Mesendoderm (in vitro differentiated cells): ENCODE results near the gene AKIRIN1.
"Not testable (repeated sequence)": the region's sequence is repeated elsewhere in the genome, so short reads cannot be mapped to it uniquely, and the experiment has no call there.

Source experiments
- DNase-seq: peaks from one replicate; pipeline ENCODE4 v3.0.0; 2013
- H2AK5ac ChIP-seq: 2 replicates; pipeline ENCODE4 v1.6.1; 2013; ENCODE audit warnings: low read length, inconsistent platforms
- H2BK120ac ChIP-seq: 2 replicates; pipeline ENCODE4 v1.6.1; 2013; ENCODE audit warnings: low read depth, mild to moderate bottlenecking, low read length, moderate library complexity, mixed read lengths
- H2BK15ac ChIP-seq: replicated peaks from 2 replicates; pipeline ENCODE4 v1.6.1; 2013; ENCODE audit warnings: low read depth, mild to moderate bottlenecking, moderate library complexity
- H2BK5ac ChIP-seq: 2 replicates; pipeline ENCODE4 v1.6.1; 2013; ENCODE audit warnings: low read length, inconsistent platforms
- H3K18ac ChIP-seq: 2 replicates; pipeline ENCODE4 v1.6.1; 2013; ENCODE audit warnings: mild to moderate bottlenecking, low read length, mixed read lengths
- H3K23ac ChIP-seq: one replicate; pipeline ENCODE4 v1.6.1; 2013; ENCODE audit warnings: low read length
- H3K27ac ChIP-seq: 2 replicates; pipeline ENCODE4 v1.5.1; 2013; ENCODE audit warnings: low read depth, mild to moderate bottlenecking, inconsistent platforms, low read length, moderate library complexity
- H3K27me3 ChIP-seq: 2 replicates; pipeline ENCODE4 v1.6.1; 2013; ENCODE audit warnings: low read length, control low read depth, mild to moderate bottlenecking, inconsistent platforms; ENCODE audit not compliant: insufficient read depth, poor library complexity
- H3K36me3 ChIP-seq: 2 replicates; pipeline ENCODE4 v1.6.1; 2013; ENCODE audit warnings: low read length, inconsistent platforms; ENCODE audit not compliant: control insufficient read depth, insufficient read depth
- H3K4ac ChIP-seq: one replicate; pipeline ENCODE4 v1.6.1; 2013; ENCODE audit warnings: low read depth, mild to moderate bottlenecking, low read length, moderate library complexity
- H3K4me1 ChIP-seq: 2 replicates; pipeline ENCODE4 v1.6.1; 2013; ENCODE audit warnings: low read depth, low read length, inconsistent platforms; ENCODE audit not compliant: control insufficient read depth
- H3K4me2 ChIP-seq: 2 replicates; pipeline ENCODE4 v1.6.1; 2013; ENCODE audit warnings: low read length
- H3K4me3 ChIP-seq: 2 replicates; pipeline ENCODE4 v1.5.1; 2013; ENCODE audit warnings: mild to moderate bottlenecking, low read length
- H3K56ac ChIP-seq: one replicate; pipeline ENCODE4 v1.6.1; 2013; ENCODE audit warnings: low read length
- H3K79me1 ChIP-seq: 2 replicates; pipeline ENCODE4 v1.6.1; 2013; ENCODE audit warnings: low read length, inconsistent platforms
- H3K79me2 ChIP-seq: 2 replicates; pipeline ENCODE4 v1.6.1; 2013; ENCODE audit warnings: mild to moderate bottlenecking, low read length; ENCODE audit not compliant: control insufficient read depth, insufficient read depth
- H3K9ac ChIP-seq: 2 replicates; pipeline ENCODE4 v1.6.1; 2013; ENCODE audit warnings: low read length, inconsistent platforms
- H4K5ac ChIP-seq: one replicate; pipeline ENCODE4 v1.6.1; 2013; ENCODE audit warnings: low read length
- H4K8ac ChIP-seq: one replicate; pipeline ENCODE4 v1.6.1; 2013; ENCODE audit warnings: low read depth, mild to moderate bottlenecking, control low read depth, low read length, moderate library complexity
- WGBS: extraction: QIAGEN DNeasy Blood & Tissue Kit; methylation state at CpG from one replicate; pipeline ENCODE4 v1.1.7; 2013; ENCODE audit warnings: low lambda C conversion rate, missing lambda C conversion rate; ENCODE audit not compliant: insufficient coverage; ENCODE audit errors: extremely low coverage; 5-methylcytosine and 5-hydroxymethylcytosine counted together

AKIRIN1 gene

GRCh38 chr1:39006726-39007645 lies 15.9 kb downstream of the AKIRIN1 start:
- Histone ChIP-seq H3K79me1 (peaks cover 2% of the 10 kb centered on the region), H2BK5ac (no peak overlapping the region), H2BK15ac (no peak overlapping the region), H3K27me3 (no peaks in the 10 kb centered on the region), H4K8ac (no peak overlapping the region), H3K23ac (no peak overlapping the region), H3K4me2 (no peak overlapping the region), H3K18ac (no peak overlapping the region), H3K4me3 (no peak overlapping the region), H3K36me3 (peaks cover 3% of the 10 kb centered on the region), H3K4ac (no peak overlapping the region), H4K5ac (no peak overlapping the region), H3K9ac (no peak overlapping the region), H3K79me2 (no peaks in the 10 kb centered on the region), H3K4me1 (no peaks in the 10 kb centered on the region), H3K56ac (no peak overlapping the region), H3K27ac (no peak overlapping the region), H2AK5ac (no peak overlapping the region), H2BK120ac (no peak overlapping the region)
- no peak for DNase-seq
- WGBS: no CpG with 5 or more reads among the region's 13 CpGs

GRCh38 chr1:39014956-39015355 lies 23.9 kb downstream of the AKIRIN1 start:
- H3K36me3 ChIP-seq, H2AK5ac ChIP-seq, H3K4me2 ChIP-seq, H3K79me2 ChIP-seq, H2BK5ac ChIP-seq, H3K23ac ChIP-seq, DNase-seq, H3K27me3 ChIP-seq, H2BK15ac ChIP-seq, H2BK120ac ChIP-seq, H4K5ac ChIP-seq, H3K4me3 ChIP-seq, H3K4me1 ChIP-seq, H3K9ac ChIP-seq, H3K18ac ChIP-seq, H3K27ac ChIP-seq, H3K79me1 ChIP-seq, H4K8ac ChIP-seq, H3K56ac ChIP-seq, H3K4ac ChIP-seq: not testable (repeated sequence)
- WGBS: no CpG with 5 or more reads among the region's 8 CpGs

- Histone ChIP-seq H2BK15ac (no peak overlapping the region), H3K18ac (no peak overlapping the region), H3K79me1 (no peaks in the 10 kb centered on the region), H3K27me3 (no peaks in the 10 kb centered on the region), H2BK120ac (no peak overlapping the region), H3K23ac (no peak overlapping the region), H3K4me3 (no peak overlapping the region), H4K5ac (no peak overlapping the region), H3K79me2 (no peaks in the 10 kb centered on the region), H3K56ac (peak overlapping the region; percentile 62), H2BK5ac (no peak overlapping the region), H3K4me1 (no peaks in the 10 kb centered on the region), H3K9ac (no peak overlapping the region), H3K4ac (no peak overlapping the region), H3K27ac (no peak overlapping the region), H2AK5ac (no peak overlapping the region), H4K8ac (no peak overlapping the region), H3K4me2 (no peak overlapping the region), H3K36me3 (no peaks in the 10 kb centered on the region)
- DNase-seq: peak; percentile 45
- WGBS: no CpG with 5 or more reads among the region's 10 CpGs
Observed at GRCh38 chr1:39016604-39017171, 25.6 kb downstream of the AKIRIN1 start.

- Histone ChIP-seq H2BK120ac (no peak overlapping the region), H3K18ac (no peak overlapping the region), H3K56ac (no peak overlapping the region), H3K27ac (no peak overlapping the region), H3K79me1 (no peaks in the 10 kb centered on the region), H2BK5ac (no peak overlapping the region), H3K23ac (no peak overlapping the region), H2AK5ac (no peak overlapping the region), H3K27me3 (no peaks in the 10 kb centered on the region), H3K4me3 (no peak overlapping the region), H3K36me3 (no peaks in the 10 kb centered on the region), H4K5ac (no peak overlapping the region), H2BK15ac (no peak overlapping the region), H3K79me2 (no peaks in the 10 kb centered on the region), H4K8ac (no peak overlapping the region), H3K4me1 (no peaks in the 10 kb centered on the region), H3K4ac (no peak overlapping the region), H3K4me2 (no peak overlapping the region), H3K9ac (no peak overlapping the region)
- no CpG with 5 or more reads among the region's 5 CpGs for WGBS
- DNase-seq: no peak
Observed at GRCh38 chr1:39017266-39017665, 26.2 kb downstream of the AKIRIN1 start.

GRCh38 chr1:39020494-39020893 lies 29.4 kb downstream of the AKIRIN1 start:
- not testable (repeated sequence) for H3K56ac ChIP-seq, H3K4me1 ChIP-seq, H3K36me3 ChIP-seq, H3K23ac ChIP-seq, H2BK5ac ChIP-seq, H4K8ac ChIP-seq, H3K9ac ChIP-seq, H3K79me2 ChIP-seq, H2BK120ac ChIP-seq, H3K79me1 ChIP-seq, H3K27me3 ChIP-seq, H3K4ac ChIP-seq, H3K4me2 ChIP-seq, DNase-seq, H2AK5ac ChIP-seq, H3K4me3 ChIP-seq, H4K5ac ChIP-seq, H3K18ac ChIP-seq, H2BK15ac ChIP-seq, H3K27ac ChIP-seq
- WGBS: no CpG with 5 or more reads among the region's 1 CpG
